T-helper 1 cell (primary cell): ENCODE measurements around the gene UFL1.

Experiments used
- DNase-seq, 5 donors: peaks; one replicate each; pipeline ENCODE4 v3.0.0-alpha.2; 2012 to 2020

UFL1 gene

GRCh38 chr6:96575359-96575758, 53.8 kb downstream of the UFL1 start:
- no peak for DNase-seq

- no peak for DNase-seq
Observed at GRCh38 chr6:96576221-96576620, 54.6 kb downstream of the UFL1 start.

- DNase-seq, result no peak
Observed at GRCh38 chr6:96582021-96582420, 60.4 kb downstream of the UFL1 start.

DNA sequence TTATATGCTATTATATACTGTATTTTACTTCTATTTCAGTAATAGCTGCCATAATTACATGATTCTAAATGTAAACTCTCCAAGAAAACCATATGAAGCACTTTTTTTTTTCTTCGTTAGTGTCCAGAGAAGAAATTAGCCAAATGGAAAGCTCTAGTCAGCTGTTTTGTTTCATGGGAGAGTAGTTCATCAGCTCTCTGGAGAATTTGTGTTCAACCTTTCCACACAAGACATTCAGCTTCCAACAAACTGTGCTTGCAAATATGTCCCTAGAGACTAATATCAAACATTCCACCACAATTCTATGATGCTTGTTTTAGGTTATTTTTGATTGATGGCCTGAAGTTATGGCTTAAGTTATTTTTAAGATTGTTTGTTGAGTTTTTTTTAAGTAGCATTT, 60.8 kb downstream of the UFL1 start:
- no peak for DNase-seq

GRCh38 chr6:96604420-96604819, 82.8 kb downstream of the UFL1 start:
- no peak for DNase-seq
